OCI-LY3 (cell line): ENCODE measurements around the gene MAOB.

Source experiments
- H2AFZ ChIP-seq: fragments of 200-600, 300-600 bp; shearing (Covaris generic); 2 replicates; pipeline ENCODE4 v1.6.0; 2014; ENCODE audit warnings: antibody characterized with exemption, low read depth, low read length
- H3K27ac ChIP-seq: fragments of 200-600, 300-600 bp; sonication (generic); 2 replicates; pipeline ENCODE4 v1.5.1; 2014; ENCODE audit warnings: mild to moderate bottlenecking, low read length, moderate library complexity, mixed read lengths
- H3K27me3 ChIP-seq: fragments of 200-600, 300-600 bp; sonication (generic); 2 replicates; pipeline ENCODE4 v1.6.1; 2014; ENCODE audit warnings: low read depth, low read length, mixed read lengths
- H3K36me3 ChIP-seq: fragments of 200-600, 300-600 bp; sonication (generic); replicated peaks from 2 replicates; pipeline ENCODE3; 2014; ENCODE audit warnings: low read depth, low read length, mixed read lengths
- H3K4me1 ChIP-seq: fragments of 300-600, 200-600 bp; sonication (generic); 2 replicates; pipeline ENCODE4 v1.6.1; 2014; ENCODE audit warnings: low read length, mixed read lengths
- H3K4me2 ChIP-seq: fragments of 200-600, 300-600 bp; sonication (generic); 2 replicates; pipeline ENCODE4 v1.6.1; 2014; ENCODE audit warnings: low read length, mixed read lengths
- H3K4me3 ChIP-seq: fragments of 300-600, 200-600 bp; sonication (generic); 2 replicates; pipeline ENCODE4 v1.5.1; 2014; ENCODE audit warnings: antibody characterized with exemption, mild to moderate bottlenecking, low read length, moderate library complexity
- H3K79me2 ChIP-seq: fragments of 300-600, 200-600 bp; shearing (Covaris generic); 2 replicates; pipeline ENCODE4 v1.6.1; 2014; ENCODE audit warnings: mild to moderate bottlenecking, low read length, mixed read lengths
- H3K9ac ChIP-seq: fragments of 300-600, 200-600 bp; shearing (Covaris generic); 2 replicates; pipeline ENCODE4 v1.6.0; 2014; ENCODE audit warnings: mild to moderate bottlenecking, low read length, moderate library complexity
- H3K9me3 ChIP-seq: fragments of 200-600, 300-600 bp; shearing (Covaris generic); 2 replicates; pipeline ENCODE4 v1.6.1; 2014; ENCODE audit warnings: low read length, mixed read lengths; ENCODE audit not compliant: insufficient read depth
- H4K20me1 ChIP-seq: fragments of 200-600, 300-600 bp; sonication (generic); 2 replicates; pipeline ENCODE4 v1.6.1; 2016; ENCODE audit warnings: low read length, mixed read lengths; ENCODE audit not compliant: insufficient read depth
- CTCF ChIP-seq: fragments of 200-600, 300-600 bp; sonication (generic); IDR thresholded peaks from 2 replicates; pipeline ENCODE4 v1.5.1; 2014; ENCODE audit warnings: antibody characterized with exemption, low read length, low read depth
- EZH2phosphoT487 ChIP-seq: fragments of 200-600 bp; shearing (Covaris generic); IDR thresholded peaks from 2 replicates; pipeline ENCODE4 v1.6.1; 2018; ENCODE audit warnings: antibody characterized with exemption, mixed run types, low read depth

The MAOB gene

DNA sequence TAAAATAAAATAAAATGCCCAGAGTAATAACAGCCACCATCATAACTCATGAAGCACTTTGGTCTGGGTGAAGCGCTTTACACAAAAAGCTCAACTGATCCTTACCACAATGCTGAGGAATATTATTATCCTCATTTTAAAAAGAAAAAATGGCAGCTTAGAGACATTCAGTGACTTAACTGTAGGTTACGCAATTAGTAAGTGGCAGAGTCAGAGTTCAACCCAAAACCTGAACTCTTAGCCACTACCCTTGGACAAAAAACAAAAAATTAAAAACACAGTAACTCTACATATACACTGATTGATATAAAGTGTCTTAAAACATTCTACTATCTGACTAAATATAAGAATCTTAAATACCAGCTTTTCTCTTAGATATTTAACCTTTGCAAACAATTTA, 34.9 kb downstream of the MAOB start:
- Histone ChIP-seq H3K4me2 (no peak overlapping the region), H3K27me3 (no peaks in the 10 kb centered on the region), H3K4me1 (no peaks in the 10 kb centered on the region), H4K20me1 (no peaks in the 10 kb centered on the region), H3K27ac (no peak overlapping the region), H2AFZ (no peak overlapping the region), H3K4me3 (no peak overlapping the region), H3K79me2 (no peaks in the 10 kb centered on the region), H3K9ac (no peak overlapping the region), H3K9me3 (no peaks in the 10 kb centered on the region), H3K36me3 (no peaks in the 10 kb centered on the region)
- TF ChIP-seq EZH2phosphoT487, result no peak
- no peak for TF ChIP-seq CTCF

- TF ChIP-seq EZH2phosphoT487 (no peak), CTCF (no peak)
- H3K36me3 ChIP-seq, result no peaks in the 10 kb centered on the region
- H3K9me3 ChIP-seq, result no peaks in the 10 kb centered on the region
- no peaks in the 10 kb centered on the region for H4K20me1 ChIP-seq
- H3K9ac ChIP-seq, result no peak overlapping the region
- no peak overlapping the region for H3K27ac ChIP-seq
- no peaks in the 10 kb centered on the region for H3K27me3 ChIP-seq
- H3K4me2 ChIP-seq, result no peak overlapping the region
- no peaks in the 10 kb centered on the region for H3K4me1 ChIP-seq
- no peaks in the 10 kb centered on the region for H3K79me2 ChIP-seq
- H2AFZ ChIP-seq, result no peak overlapping the region
- no peak overlapping the region for H3K4me3 ChIP-seq
These were observed 35.7 kb downstream of the MAOB start for GRCh38 chrX:43846558-43846957.

DNA sequence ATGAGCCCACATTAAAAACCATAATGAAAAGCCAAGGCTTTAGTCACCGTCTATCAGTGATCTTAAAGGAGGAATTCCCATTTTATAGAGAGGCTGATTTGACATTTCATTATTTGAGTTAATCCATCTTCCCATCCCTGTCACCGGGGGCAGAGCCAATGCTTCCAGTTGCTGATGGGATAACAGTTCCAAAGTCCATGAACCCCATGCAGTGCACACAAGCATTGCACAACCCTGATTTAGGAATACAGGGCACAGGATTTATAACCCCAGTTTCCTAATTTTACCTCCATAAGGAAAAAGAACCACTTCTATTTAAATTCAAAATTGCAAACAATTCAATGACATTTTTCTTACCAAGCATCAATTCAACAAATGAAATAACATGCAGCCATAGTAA, 36.5 kb downstream of the MAOB start:
- Histone ChIP-seq H4K20me1 (no peaks in the 10 kb centered on the region), H3K9me3 (no peaks in the 10 kb centered on the region), H3K36me3 (no peaks in the 10 kb centered on the region), H2AFZ (no peak overlapping the region), H3K79me2 (no peaks in the 10 kb centered on the region), H3K9ac (no peak overlapping the region), H3K27me3 (no peaks in the 10 kb centered on the region), H3K4me2 (no peak overlapping the region), H3K27ac (no peak overlapping the region), H3K4me3 (no peak overlapping the region), H3K4me1 (no peaks in the 10 kb centered on the region)
- TF ChIP-seq EZH2phosphoT487 (no peak), CTCF (no peak)

- Histone ChIP-seq H3K4me3 (no peak overlapping the region), H3K79me2 (no peaks in the 10 kb centered on the region), H3K27ac (no peak overlapping the region), H3K4me2 (no peak overlapping the region), H3K4me1 (no peaks in the 10 kb centered on the region), H3K9me3 (no peaks in the 10 kb centered on the region), H2AFZ (no peak overlapping the region), H3K9ac (no peak overlapping the region), H3K36me3 (no peaks in the 10 kb centered on the region), H3K27me3 (no peaks in the 10 kb centered on the region), H4K20me1 (no peaks in the 10 kb centered on the region)
- TF ChIP-seq EZH2phosphoT487, result no peak
- TF ChIP-seq CTCF, result no peak
These were observed 42.0 kb downstream of the MAOB start for GRCh38 chrX:43840265-43840664.
